TTC549 (cell line): Measurements from ENCODE around the gene USP2.

Experiments used
- FAIRE-seq: peaks from 2 replicates; lab custom pipeline; 2012; peaks lifted over from hg19 to GRCh38; lab: Jason Lieb, UNC

USP2 gene

DNA sequence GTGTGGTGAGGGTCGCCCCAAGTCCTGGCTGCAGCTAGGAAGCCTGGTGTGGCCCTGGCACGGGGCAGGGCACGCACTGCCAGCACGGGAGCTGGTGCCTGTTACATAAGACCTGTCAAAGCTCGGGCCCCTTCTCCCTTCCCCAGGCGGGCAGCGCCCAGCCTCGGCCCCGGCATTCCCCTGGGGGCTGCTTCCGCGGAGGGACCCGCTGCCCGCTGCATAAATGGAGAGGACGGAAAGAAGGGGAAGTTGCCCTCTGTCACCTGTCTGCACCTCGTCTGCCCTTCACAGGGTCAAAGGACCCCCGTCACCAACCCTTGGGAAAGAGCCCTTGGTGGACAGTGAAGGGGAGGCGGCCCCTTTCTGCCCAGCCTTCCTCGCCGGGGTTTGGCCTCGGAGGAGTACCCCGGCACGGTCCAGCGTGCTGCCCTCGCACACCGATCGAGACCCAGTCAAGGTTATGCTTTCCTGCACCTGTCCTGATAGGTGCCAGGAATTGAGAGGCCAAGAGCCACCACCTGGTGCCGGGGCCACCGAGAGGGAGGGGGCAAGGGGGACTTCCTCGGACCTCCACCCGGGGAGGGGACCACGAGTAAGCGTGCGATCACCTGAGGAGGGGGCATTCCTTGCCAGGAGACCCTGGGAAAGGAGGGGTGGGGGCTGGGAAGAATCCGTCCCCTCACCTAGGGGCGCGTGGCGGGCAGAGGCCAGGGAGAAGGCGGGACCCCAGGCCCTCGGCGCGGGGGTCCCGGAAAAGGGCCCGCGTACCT is 18.2 kb downstream of the USP2 start:
- FAIRE-seq: no peak

GRCh38 chr11:119362741-119363080 is 18.8 kb downstream of the USP2 start:
- FAIRE-seq: no peak

GRCh38 chr11:119361941-119362725 is 19.4 kb downstream of the USP2 start:
- no peak for FAIRE-seq

GRCh38 chr11:119361056-119361787 is 20.3 kb downstream of the USP2 start:
- FAIRE-seq: no peak

- no peak for FAIRE-seq
These were observed 21.9 kb downstream of the USP2 start for GRCh38 chr11:119359365-119360214.

GRCh38 chr11:119357074-119357473 is 24.4 kb downstream of the USP2 start:
- no peak for FAIRE-seq

DNA sequence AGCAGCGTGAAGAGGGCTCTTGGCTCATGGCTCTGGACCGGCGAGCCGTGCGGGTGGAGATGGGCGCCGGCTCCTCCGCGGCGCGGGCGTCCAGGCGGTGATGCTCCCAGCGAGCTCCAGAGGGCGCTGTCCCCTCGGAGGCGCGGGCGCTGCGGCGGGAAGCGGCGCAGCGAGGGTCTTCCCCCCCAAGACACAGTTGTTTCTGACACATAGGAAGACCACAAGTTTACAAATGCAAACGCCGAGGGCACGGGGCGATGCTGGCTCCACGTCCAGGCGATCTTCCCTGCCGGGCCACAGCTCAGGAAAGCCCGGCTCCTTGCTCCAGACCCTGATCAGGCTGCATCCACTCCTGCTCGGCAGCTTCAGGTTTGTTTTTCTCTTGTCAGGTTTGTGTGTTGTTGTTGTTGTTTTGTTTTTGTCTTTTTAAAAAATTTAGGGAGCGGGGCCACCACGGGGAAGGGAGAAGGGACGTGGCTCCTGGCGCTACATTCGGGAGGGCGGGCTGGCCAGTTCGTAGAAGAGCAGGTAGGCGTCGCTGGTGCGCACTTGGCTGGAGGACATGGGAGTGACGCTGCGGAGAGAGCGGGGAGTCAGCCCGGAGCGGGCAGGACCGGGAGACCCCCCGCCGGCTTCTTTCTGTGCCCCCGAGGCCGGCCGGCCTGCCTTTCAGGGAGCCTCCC is 25.0 kb downstream of the USP2 start:
- no peak for FAIRE-seq

DNA sequence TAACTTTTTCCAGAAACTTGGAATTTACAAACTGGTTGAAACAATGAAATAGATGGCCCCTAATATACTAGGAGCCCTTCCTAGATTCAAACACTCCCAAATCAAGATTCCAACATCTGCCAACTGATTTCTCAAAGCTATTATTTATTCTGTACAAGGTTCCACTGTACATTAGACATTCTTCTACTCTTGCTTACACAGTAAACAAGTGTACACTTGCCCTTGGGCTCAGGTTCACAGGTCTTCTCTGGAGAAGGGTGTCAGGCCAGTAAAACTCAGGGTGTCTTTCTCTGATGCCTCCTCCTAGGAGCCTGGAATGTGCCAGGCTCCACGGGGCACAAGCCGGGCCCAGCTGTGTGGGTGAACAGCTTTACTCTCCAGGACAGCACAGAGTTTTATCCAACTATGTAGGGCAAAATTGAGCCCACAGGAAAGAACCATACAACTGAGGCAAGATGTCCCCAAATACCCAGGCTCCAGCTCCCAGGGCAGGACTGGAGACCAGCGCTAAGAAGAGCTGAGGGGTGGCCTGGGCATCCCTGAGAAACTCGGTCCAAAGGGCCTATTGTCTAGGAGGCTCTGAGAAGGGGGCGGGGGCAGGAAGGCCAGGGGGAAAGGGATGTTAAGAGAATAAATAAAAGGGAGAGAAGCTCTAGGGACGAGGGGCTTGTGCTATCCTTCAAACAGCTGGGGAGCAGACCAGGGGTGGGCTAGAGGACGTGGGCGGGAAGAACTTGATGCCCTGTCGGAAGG is 26.2 kb downstream of the USP2 start:
- no peak for FAIRE-seq

GRCh38 chr11:119352857-119353260 is 28.6 kb downstream of the USP2 start:
- no peak for FAIRE-seq

DNA sequence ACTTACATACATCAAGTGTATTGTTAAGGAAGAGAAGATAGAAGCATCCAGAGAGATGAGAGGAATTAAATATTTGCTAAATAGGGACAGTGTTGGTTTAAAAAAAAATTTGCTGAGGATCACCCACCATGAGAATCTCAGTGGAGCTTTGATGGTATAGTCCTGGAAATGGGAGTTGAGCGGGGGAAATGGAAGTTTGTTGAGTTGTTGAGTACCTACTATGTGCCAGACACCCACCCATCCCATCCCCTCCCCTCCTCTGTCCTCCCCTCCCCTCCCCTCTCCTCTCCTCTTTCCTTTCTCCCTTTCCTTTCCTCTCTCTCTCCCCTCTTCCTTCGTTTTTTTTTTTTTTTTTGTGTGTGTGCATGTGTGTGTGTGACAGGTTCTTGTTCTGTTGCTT is 30.3 kb downstream of the USP2 start:
- no peak for FAIRE-seq

GRCh38 chr11:119350302-119350701 is 31.2 kb downstream of the USP2 start:
- no peak for FAIRE-seq

- no peak for FAIRE-seq
These were observed 33.4 kb downstream of the USP2 start for GRCh38 chr11:119347940-119348605.

- FAIRE-seq: no peak
These were observed 34.2 kb downstream of the USP2 start for GRCh38 chr11:119347242-119347641.

DNA sequence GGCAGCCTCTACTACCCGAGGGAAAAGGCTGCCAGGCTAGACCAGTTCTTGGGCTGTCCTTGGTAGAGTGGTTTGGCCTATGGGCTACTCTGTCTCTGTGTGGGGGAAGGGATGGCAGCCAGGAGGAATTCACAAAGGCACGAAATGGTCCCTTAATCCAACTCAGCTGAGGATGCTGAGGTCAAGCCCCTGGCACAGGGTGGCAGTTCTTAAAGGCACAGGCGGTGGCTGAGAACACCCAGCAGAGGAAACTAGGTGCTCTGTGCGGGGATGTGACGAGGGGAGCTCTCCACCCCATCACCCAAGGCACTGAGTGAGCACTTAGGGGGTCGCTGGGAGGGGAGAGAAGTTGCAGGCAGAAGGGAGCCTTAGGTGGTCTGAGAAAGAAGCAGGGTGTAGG is 34.9 kb downstream of the USP2 start, which contains the start of gene MFRP:
TSS of gene MFRP (minus strand) at position 101 of the 400 bp plus-strand sequence. CDS start 192 bp downstream, outside the sequence.
- FAIRE-seq: no peak

DNA sequence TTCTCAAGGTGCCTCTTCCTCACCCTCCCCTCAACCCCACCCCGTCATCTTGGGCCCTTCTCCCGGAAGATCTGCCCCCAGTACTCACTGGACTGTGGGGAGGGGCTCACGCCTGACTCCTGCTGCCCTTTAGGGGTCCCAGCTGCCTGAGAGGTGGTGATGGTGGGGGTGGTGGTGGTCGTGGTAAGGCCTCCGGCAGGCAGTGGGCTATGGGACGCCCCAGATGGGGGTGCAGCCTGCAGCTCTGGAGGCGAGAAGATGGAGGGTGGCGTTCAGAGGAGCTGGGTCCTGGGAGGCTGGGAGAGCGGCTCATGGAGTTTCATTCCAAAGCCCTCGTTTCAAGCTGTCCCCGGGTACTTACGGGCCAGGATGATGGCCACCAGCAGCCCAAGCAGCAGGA is 35.8 kb downstream of the USP2 start:
- FAIRE-seq: no peak

DNA sequence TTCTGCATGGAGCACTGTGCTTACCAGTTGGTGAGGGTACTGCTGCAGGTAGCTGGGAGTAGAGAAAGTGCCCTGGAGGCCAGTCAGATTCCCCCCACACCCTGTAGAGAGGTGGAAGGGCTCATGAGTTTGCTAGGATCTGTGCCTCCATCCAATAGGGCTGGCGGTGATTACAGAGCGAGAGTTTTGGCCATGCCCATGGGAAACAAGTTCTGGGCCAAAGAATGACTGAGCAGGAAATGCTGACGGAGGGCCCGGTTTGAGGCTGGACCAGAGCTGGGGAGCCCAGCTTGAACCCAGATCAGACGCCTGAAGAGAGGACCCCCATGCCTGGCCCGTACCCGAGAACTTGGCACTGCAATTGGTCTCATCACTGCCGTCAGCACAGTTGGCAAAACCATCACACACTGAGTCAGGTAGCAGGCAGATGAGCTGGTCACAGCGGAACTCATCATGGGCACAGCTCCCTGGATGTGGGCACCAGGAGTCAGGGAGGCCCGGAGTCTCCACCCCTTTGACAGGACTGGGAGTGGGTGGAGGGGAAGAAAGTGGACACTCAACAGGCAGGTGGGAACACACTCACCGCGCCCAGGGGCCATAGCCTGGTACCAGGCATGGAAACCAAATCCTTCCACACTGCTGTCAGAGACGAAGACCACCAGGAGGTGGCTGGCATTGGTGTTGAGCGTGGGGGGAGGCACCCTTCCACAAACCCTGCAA is 37.0 kb downstream of the USP2 start:
- FAIRE-seq: no peak

GRCh38 chr11:119343726-119344125 is 37.8 kb downstream of the USP2 start:
- no peak for FAIRE-seq

GRCh38 chr11:119342362-119343130 is 38.9 kb downstream of the USP2 start:
- no peak for FAIRE-seq

GRCh38 chr11:119342023-119342300 is 39.5 kb downstream of the USP2 start:
- no peak for FAIRE-seq
